PFSK-1 (cell line): ENCODE results near the gene VEGFC.
A peak's percentile ranks its signal among the peaks of the same experiment; 100 is the strongest.

Experiments
- FOXP2 ChIP-seq: optimal IDR thresholded peaks from 2 replicates; pipeline ENCODE3; 2011; ENCODE audit warnings: borderline replicate concordance, control low read depth, inconsistent platforms; ENCODE audit not compliant: insufficient read depth; ENCODE audit errors: extremely low read length, extremely low read depth
- POLR2AphosphoS5 ChIP-seq: IDR thresholded peaks from 2 replicates; pipeline ENCODE4 v1.6.1; 2012; ENCODE audit warnings: low read depth, mild to moderate bottlenecking, control low read depth, low read length, moderate library complexity
- SIN3A ChIP-seq: IDR thresholded peaks from 2 replicates; pipeline ENCODE4 v1.6.1; 2012; ENCODE audit warnings: mild to moderate bottlenecking, low read length, moderate library complexity, borderline replicate concordance; ENCODE audit not compliant: insufficient read depth
- TAF1 ChIP-seq: IDR thresholded peaks from 2 replicates; pipeline ENCODE4 v1.6.1; 2012; ENCODE audit warnings: low read length, control low read depth, borderline replicate concordance; ENCODE audit not compliant: insufficient read depth
- TF ChIP-seq, protein P1 (sequence below), 2 experiments: IDR thresholded peaks; 2 replicates each; pipeline versions ENCODE4 v1.6.1 to v1.8.0; 2011 to 2012; ENCODE audit warnings: low read depth in 2 of 2, low read length in 2 of 2, control low read depth in 1 of 2, inconsistent platforms in 1 of 2, mild to moderate bottlenecking in 1 of 2, moderate library complexity in 1 of 2; ENCODE audit not compliant: insufficient read depth in 1 of 2

Gene VEGFC

DNA sequence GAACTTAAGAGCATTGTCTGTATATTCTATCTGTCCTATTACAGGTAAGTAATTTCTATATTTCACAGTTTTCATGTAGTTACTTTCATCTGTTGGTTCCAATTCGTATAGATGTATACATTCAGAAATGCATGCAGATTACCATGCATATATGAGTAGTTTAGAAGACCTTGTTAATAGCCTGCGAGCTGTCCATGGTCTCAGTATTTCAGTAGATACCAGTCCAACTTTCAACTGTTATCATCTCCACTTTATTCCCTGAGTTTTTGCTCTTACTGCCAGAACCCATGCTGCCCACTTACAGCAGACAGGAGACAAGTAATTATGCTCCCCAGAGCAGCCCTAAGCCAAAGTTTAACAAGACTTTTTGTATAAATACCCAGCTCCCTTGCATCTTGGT is 37.7 kb downstream of the VEGFC start:
- TF ChIP-seq SIN3A: no peak
- TF ChIP-seq, protein P1, sequence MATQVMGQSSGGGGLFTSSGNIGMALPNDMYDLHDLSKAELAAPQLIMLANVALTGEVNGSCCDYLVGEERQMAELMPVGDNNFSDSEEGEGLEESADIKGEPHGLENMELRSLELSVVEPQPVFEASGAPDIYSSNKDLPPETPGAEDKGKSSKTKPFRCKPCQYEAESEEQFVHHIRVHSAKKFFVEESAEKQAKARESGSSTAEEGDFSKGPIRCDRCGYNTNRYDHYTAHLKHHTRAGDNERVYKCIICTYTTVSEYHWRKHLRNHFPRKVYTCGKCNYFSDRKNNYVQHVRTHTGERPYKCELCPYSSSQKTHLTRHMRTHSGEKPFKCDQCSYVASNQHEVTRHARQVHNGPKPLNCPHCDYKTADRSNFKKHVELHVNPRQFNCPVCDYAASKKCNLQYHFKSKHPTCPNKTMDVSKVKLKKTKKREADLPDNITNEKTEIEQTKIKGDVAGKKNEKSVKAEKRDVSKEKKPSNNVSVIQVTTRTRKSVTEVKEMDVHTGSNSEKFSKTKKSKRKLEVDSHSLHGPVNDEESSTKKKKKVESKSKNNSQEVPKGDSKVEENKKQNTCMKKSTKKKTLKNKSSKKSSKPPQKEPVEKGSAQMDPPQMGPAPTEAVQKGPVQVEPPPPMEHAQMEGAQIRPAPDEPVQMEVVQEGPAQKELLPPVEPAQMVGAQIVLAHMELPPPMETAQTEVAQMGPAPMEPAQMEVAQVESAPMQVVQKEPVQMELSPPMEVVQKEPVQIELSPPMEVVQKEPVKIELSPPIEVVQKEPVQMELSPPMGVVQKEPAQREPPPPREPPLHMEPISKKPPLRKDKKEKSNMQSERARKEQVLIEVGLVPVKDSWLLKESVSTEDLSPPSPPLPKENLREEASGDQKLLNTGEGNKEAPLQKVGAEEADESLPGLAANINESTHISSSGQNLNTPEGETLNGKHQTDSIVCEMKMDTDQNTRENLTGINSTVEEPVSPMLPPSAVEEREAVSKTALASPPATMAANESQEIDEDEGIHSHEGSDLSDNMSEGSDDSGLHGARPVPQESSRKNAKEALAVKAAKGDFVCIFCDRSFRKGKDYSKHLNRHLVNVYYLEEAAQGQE (IDR thresholded peaks at IDR 0.05; ENCODE audit: insufficient read depth in 1 of 2, low read depth in 2 of 2, low read length in 2 of 2): peak; percentile 67 to 83

DNA sequence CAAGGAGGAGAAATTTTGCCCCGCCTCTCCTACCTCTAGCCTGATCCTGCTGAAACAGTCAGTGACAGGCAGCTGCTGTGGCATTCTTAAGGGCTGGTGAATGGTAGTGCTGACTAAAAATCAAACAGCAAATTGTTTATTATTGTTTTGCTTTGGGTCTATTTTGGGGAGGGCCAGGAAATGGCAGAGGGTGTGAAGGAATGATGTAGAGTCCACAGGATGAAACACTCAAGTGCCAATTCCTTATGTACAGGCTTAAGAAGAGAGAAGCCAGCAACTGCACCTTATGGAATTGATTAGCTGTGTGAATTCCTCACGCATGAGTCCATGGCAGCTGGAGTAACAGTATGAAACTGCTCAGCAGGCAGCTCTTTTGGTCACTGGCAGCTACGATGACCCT is 39.7 kb downstream of the VEGFC start:
- TF ChIP-seq TAF1 (no peak), SIN3A (peak; percentile 63; the same call in 1 of the 2 replicates), FOXP2 (peak; percentile 16)
- TF ChIP-seq, protein P1 (IDR thresholded peaks at IDR 0.05; ENCODE audit: insufficient read depth in 1 of 2, low read depth in 2 of 2, low read length in 2 of 2): 0 out of 4 replicates have a peak, but pooled peaks of 1 of the 2 experiments have one; percentile 24

GRCh38 chr4:176752191-176752749 is 40.5 kb downstream of the VEGFC start:
- TF ChIP-seq, protein P1 (IDR thresholded peaks at IDR 0.05; ENCODE audit: insufficient read depth in 1 of 2, low read depth in 2 of 2, low read length in 2 of 2): no peak
- TF ChIP-seq SIN3A: no peak
- TF ChIP-seq POLR2AphosphoS5: no peak
- no peak for TF ChIP-seq TAF1
- no peak for TF ChIP-seq FOXP2

GRCh38 chr4:176751061-176751460 is 41.7 kb downstream of the VEGFC start:
- TF ChIP-seq POLR2AphosphoS5 (no peak), FOXP2 (no peak), TAF1 (no peak), SIN3A (no peak)
- TF ChIP-seq, protein P1 (IDR thresholded peaks at IDR 0.05; ENCODE audit: insufficient read depth in 1 of 2, low read depth in 2 of 2, low read length in 2 of 2): no peak

- TF ChIP-seq TAF1: no peak
- TF ChIP-seq, protein P1 (IDR thresholded peaks at IDR 0.05; ENCODE audit: insufficient read depth in 1 of 2, low read depth in 2 of 2, low read length in 2 of 2): no peak
- TF ChIP-seq POLR2AphosphoS5: no peak
- TF ChIP-seq SIN3A: no peak
- TF ChIP-seq FOXP2: no peak
Measured at GRCh38 chr4:176746846-176747245, 45.9 kb downstream of the VEGFC start.
